H9 (cell line): ENCODE measurements around the gene ALDOA. TPM values are rescaled to one million over a fixed set of nuclear protein-coding genes. Genes with fewer than 3 reads are reported as not detected.

ENCODE experiments used
- DNase-seq: peaks from one replicate; pipeline ENCODE4 v3.0.0-alpha.2; 2017
- H2AFZ ChIP-seq: one replicate; pipeline ENCODE4 v1.6.1; 2013; ENCODE audit warnings: mild to moderate bottlenecking, low read length, control low read depth, moderate library complexity
- H2AK5ac ChIP-seq: 2 replicates; pipeline ENCODE4 v1.6.1; 2013; ENCODE audit warnings: low read length, control low read depth, mixed read lengths; ENCODE audit not compliant: insufficient read length
- H2BK120ac ChIP-seq: one replicate; pipeline ENCODE4 v1.6.1; 2013; ENCODE audit warnings: low read depth, mild to moderate bottlenecking, low read length, control low read depth, inconsistent platforms; ENCODE audit not compliant: poor library complexity, severe bottlenecking
- H2BK12ac ChIP-seq: 2 replicates; pipeline ENCODE4 v1.6.1; 2013; ENCODE audit warnings: low read length, control low read depth, mixed read lengths, low read depth; ENCODE audit not compliant: insufficient read length
- H2BK15ac ChIP-seq: 2 replicates; pipeline ENCODE4 v1.6.1; 2013; ENCODE audit warnings: low read depth, low read length, control low read depth
- H2BK20ac ChIP-seq: one replicate; pipeline ENCODE4 v1.6.1; 2013; ENCODE audit warnings: low read depth, mild to moderate bottlenecking, low read length, control low read depth, inconsistent platforms; ENCODE audit not compliant: poor library complexity, severe bottlenecking
- H2BK5ac ChIP-seq: 2 replicates; pipeline ENCODE4 v1.6.1; 2013; ENCODE audit warnings: low read length, control low read depth, mixed read lengths; ENCODE audit not compliant: insufficient read length
- H3K14ac ChIP-seq: 2 replicates; pipeline ENCODE4 v1.6.1; 2013; ENCODE audit warnings: low read length, control low read depth; ENCODE audit not compliant: insufficient read depth
- H3K18ac ChIP-seq: 2 replicates; pipeline ENCODE4 v1.6.1; 2013; ENCODE audit warnings: low read depth, mild to moderate bottlenecking, mixed read lengths, low read length, control low read depth; ENCODE audit not compliant: insufficient read length
- H3K23ac ChIP-seq: 2 replicates; pipeline ENCODE4 v1.6.1; 2013; ENCODE audit warnings: low read length, control low read depth, mixed read lengths, low read depth; ENCODE audit not compliant: insufficient read length
- H3K23me2 ChIP-seq: 2 replicates; pipeline ENCODE4 v1.6.1; 2013; ENCODE audit warnings: low read depth, mild to moderate bottlenecking, mixed read lengths, low read length, control low read depth; ENCODE audit not compliant: insufficient read length, poor library complexity, severe bottlenecking
- H3K27ac ChIP-seq: 2 replicates; pipeline ENCODE4 v1.5.1; 2013; ENCODE audit warnings: low read length, control low read depth, mixed read lengths, low read depth; ENCODE audit not compliant: insufficient read length
- H3K27me3 ChIP-seq: 2 replicates; pipeline ENCODE4 v1.6.1; 2013; ENCODE audit warnings: low read length, control low read depth, inconsistent platforms; ENCODE audit not compliant: insufficient read depth
- H3K4ac ChIP-seq: 2 replicates; pipeline ENCODE4 v1.6.1; 2013; ENCODE audit warnings: low read depth, mild to moderate bottlenecking, control low read depth, inconsistent platforms, low read length, moderate library complexity
- H3K4me1 ChIP-seq: 2 replicates; pipeline ENCODE4 v1.6.1; 2013; ENCODE audit warnings: low read length, control low read depth, inconsistent platforms; ENCODE audit not compliant: insufficient read depth
- H3K4me2 ChIP-seq: 2 replicates; pipeline ENCODE4 v1.6.1; 2013; ENCODE audit warnings: low read length, control low read depth, mixed read lengths; ENCODE audit not compliant: insufficient read length, insufficient read depth
- H3K56ac ChIP-seq: 2 replicates; pipeline ENCODE4 v1.6.1; 2013; ENCODE audit warnings: low read depth, mild to moderate bottlenecking, mixed read lengths, low read length, control low read depth; ENCODE audit not compliant: insufficient read length
- H3K79me1 ChIP-seq: 2 replicates; pipeline ENCODE4 v1.6.1; 2013; ENCODE audit warnings: low read depth, mild to moderate bottlenecking, moderate library complexity, low read length, control low read depth, inconsistent platforms; ENCODE audit not compliant: insufficient read depth, poor library complexity, severe bottlenecking
- H3K79me2 ChIP-seq: 2 replicates; pipeline ENCODE4 v1.6.1; 2013; ENCODE audit warnings: low read length, control low read depth, inconsistent platforms; ENCODE audit not compliant: insufficient read depth
- H3K9ac ChIP-seq: 2 replicates; pipeline ENCODE4 v1.6.1; 2013; ENCODE audit warnings: low read length, control low read depth, mixed read lengths; ENCODE audit not compliant: insufficient read length; ENCODE audit errors: extremely low read depth
- H3K9me3 ChIP-seq: one replicate; pipeline ENCODE4 v1.6.1; 2013; ENCODE audit warnings: low read depth, low read length, inconsistent platforms; ENCODE audit not compliant: control insufficient read depth
- H3T11ph ChIP-seq: one replicate; pipeline ENCODE4 v1.6.1; 2013; ENCODE audit warnings: mild to moderate bottlenecking, low read length, control low read depth, inconsistent platforms
- H4K20me1 ChIP-seq: one replicate; pipeline ENCODE4 v1.6.1; 2013; ENCODE audit not compliant: control insufficient read depth, insufficient read length, insufficient read depth
- H4K5ac ChIP-seq: 2 replicates; pipeline ENCODE4 v1.6.1; 2013; ENCODE audit warnings: low read depth, mild to moderate bottlenecking, mixed read lengths, low read length, control low read depth; ENCODE audit not compliant: insufficient read length
- H4K8ac ChIP-seq: replicated peaks from 2 replicates; pipeline ENCODE4 v1.6.1; 2013; ENCODE audit warnings: low read length, control low read depth, mixed read lengths, low read depth; ENCODE audit not compliant: insufficient read length
- H4K91ac ChIP-seq: 2 replicates; pipeline ENCODE4 v1.6.1; 2013; ENCODE audit warnings: low read depth, mild to moderate bottlenecking, moderate library complexity, mixed read lengths, low read length, control low read depth; ENCODE audit not compliant: insufficient read length
- H3K27ac Mint-ChIP-seq, 3 experiments: 2 replicates in 2 of 3; 3 replicates in 1 of 3; pipeline ENCODE4 v1.8.0; 2020 to 2021; ENCODE audit warnings: mixed read lengths in 3 of 3, mild to moderate bottlenecking in 1 of 3, moderate library complexity in 1 of 3
- H3K27me3 Mint-ChIP-seq: 2 replicates; pipeline ENCODE4 v1.8.0; 2021; ENCODE audit warnings: low read depth, mild to moderate bottlenecking, moderate library complexity, mixed read lengths
- H3K36me3 Mint-ChIP-seq, 3 experiments: 2 replicates in 2 of 3; 3 replicates in 1 of 3; pipeline ENCODE4 v1.8.0; 2020 to 2021; ENCODE audit warnings: low read depth in 3 of 3, mixed read lengths in 3 of 3; ENCODE audit not compliant: insufficient read depth in 1 of 3
- H3K4me1 Mint-ChIP-seq, 2 experiments: 2 replicates each; pipeline ENCODE4 v1.8.0; 2020; ENCODE audit warnings: mixed read lengths in 2 of 2
- H3K4me3 Mint-ChIP-seq, 2 experiments: 2 replicates in 1 of 2; 3 replicates in 1 of 2; pipeline ENCODE4 v1.8.0; 2020 to 2021; ENCODE audit warnings: mild to moderate bottlenecking in 2 of 2, mixed read lengths in 2 of 2, moderate library complexity in 1 of 2
- H3K9me3 Mint-ChIP-seq, 2 experiments: 2 replicates in 1 of 2; 3 replicates in 1 of 2; pipeline ENCODE4 v1.8.0; 2020; ENCODE audit warnings: mild to moderate bottlenecking in 2 of 2, mixed read lengths in 2 of 2, moderate library complexity in 1 of 2
- CTCF ChIP-seq: fragments of 200-600 bp; sonication (generic); conservative IDR thresholded peaks from 3 replicates; pipeline ENCODE4 v1.8.0; 2021; ENCODE audit warnings: antibody characterized with exemption, mild to moderate bottlenecking
- WGBS: extraction: QIAGEN DNeasy Blood & Tissue Kit; methylation state at CpG from one replicate; pipeline ENCODE4 v1.1.7; 2013; ENCODE audit warnings: missing lambda C conversion rate, low lambda C conversion rate, mixed read lengths; ENCODE audit not compliant: insufficient read length; ENCODE audit errors: extremely low coverage; 5-methylcytosine and 5-hydroxymethylcytosine counted together
- total RNA-seq: library from RNA; stranded (reverse); gene quantifications from 2 replicates; pipeline ENCODE4 v1.2.1, GENCODE V29; 2021

Gene ALDOA
- total RNA-seq, 1 experiment from 2014 or later, result 1,356 TPM

DNA sequence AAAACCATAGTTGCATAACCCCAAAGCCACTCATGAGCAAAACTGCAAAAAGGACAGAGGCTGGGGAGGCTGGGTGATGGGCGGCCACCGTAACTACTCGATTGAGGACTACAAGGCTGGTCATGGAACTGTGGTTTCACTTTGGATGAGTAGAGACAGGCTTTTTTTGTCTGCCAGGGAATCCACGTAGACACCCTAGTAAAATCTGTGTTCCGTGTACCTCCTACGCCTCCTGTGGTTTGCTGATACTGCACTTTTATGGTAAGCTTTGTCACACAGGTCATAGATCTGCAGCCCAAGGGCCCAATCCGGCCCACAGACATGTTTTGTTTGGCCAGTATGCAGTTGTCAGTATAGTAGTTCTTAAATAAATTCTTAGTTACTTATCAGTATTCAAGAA lies 32.3 kb upstream of the ALDOA start:
- no peaks in the 10 kb centered on the region for H3K9me3 Mint-ChIP-seq
- peaks cover 22 to 31% of the 10 kb centered on the region in 2 experiments for H3K4me1 Mint-ChIP-seq
- Histone ChIP-seq H3K9me3 (no peaks in the 10 kb centered on the region), H4K5ac (no peak overlapping the region), H3K27me3 (no peaks in the 10 kb centered on the region; the same call in 1 of the 2 replicates), H2BK5ac (no peak overlapping the region), H3K4ac (no peak overlapping the region), H4K20me1 (no peaks in the 10 kb centered on the region), H3K27ac (no peak overlapping the region), H4K8ac (no peak overlapping the region), H3K4me1 (peaks cover 3% of the 10 kb centered on the region; the same call in 1 of the 2 replicates), H3K23me2 (peaks cover 20% of the 10 kb centered on the region), H3T11ph (no peak overlapping the region), H4K91ac (no peak overlapping the region), H2BK20ac (no peak overlapping the region), H3K4me2 (no peak overlapping the region), H3K79me1 (no peaks in the 10 kb centered on the region), H3K9ac (no peak overlapping the region), H3K14ac (no peak overlapping the region), H3K56ac (no peak overlapping the region), H2BK120ac (no peak overlapping the region), H3K18ac (no peak overlapping the region), H2BK12ac (no peak overlapping the region), H3K23ac (no peak overlapping the region), H2BK15ac (no peak overlapping the region), H3K79me2 (no peaks in the 10 kb centered on the region; the same call in 1 of the 2 replicates), H2AFZ (no peak overlapping the region), H2AK5ac (no peak overlapping the region)
- H3K27ac Mint-ChIP-seq, result no peak overlapping the region
- peaks cover 49% of the 10 kb centered on the region for H3K27me3 Mint-ChIP-seq
- no peak overlapping the region for H3K4me3 Mint-ChIP-seq
- no CpG with 5 or more reads among the region's 7 CpGs for WGBS
- TF ChIP-seq CTCF, result no peak
- DNase-seq, result no peak
- no peaks in the 10 kb centered on the region for H3K36me3 Mint-ChIP-seq
